B cell (primary cell): Measurements from ENCODE around the gene TMEM219. TPM values are rescaled to one million over a fixed set of nuclear protein-coding genes. Genes with fewer than 3 reads are reported as not detected.
A peak's percentile ranks its signal among the peaks of the same experiment; 100 is the strongest.

ENCODE experiments used
- ATAC-seq: fragments of 200-7000 bp; cut with Tn5 transposase; one replicate; pipeline ENCODE4 v1.10.0; 2021; ENCODE audit warnings: low read depth, mild to moderate bottlenecking, moderate number of reproducible peaks, moderate library complexity
- CTCF ChIA-PET: fragments of 350-600 bp; sonication (Branson Sonifier 250); formaldehyde crosslinking; loops from one replicate; lab custom pipeline; 2021; ENCODE audit warnings: antibody characterized with exemption, inconsistent platforms; lab: Charles Lee
- POLR2A ChIA-PET: fragments of 350-600 bp; sonication (Branson Sonifier 250); formaldehyde crosslinking; loops from one replicate; lab custom pipeline; 2021; ENCODE audit warnings: antibody characterized with exemption; lab: Charles Lee
- DNase-seq: peaks from one replicate; pipeline ENCODE4 v3.0.0; 2013
- H2AFZ ChIP-seq: 2 replicates; pipeline ENCODE4 v1.6.1; 2012; ENCODE audit warnings: mild to moderate bottlenecking, low read depth, low read length; ENCODE audit not compliant: insufficient read depth, poor library complexity, severe bottlenecking
- H3K27ac ChIP-seq, 2 donors: 1 replicate in 1 of 2; 2 replicates in 1 of 2; pipeline ENCODE4 v1.5.1; 2012 to 2013; ENCODE audit warnings: low read length in 2 of 2, mild to moderate bottlenecking in 2 of 2, moderate library complexity in 1 of 2
- H3K27me3 ChIP-seq, 4 experiments: fragments of 200-600 bp in 1 of 4; sonication (generic) in 1 of 4; replicated peaks in 1 of 4; 1 replicate in 2 of 4; 2 replicates in 2 of 4; pipeline versions ENCODE4 v1.6.1 to v1.7.0; 2013 to 2016; ENCODE audit warnings: low read length in 3 of 4, mild to moderate bottlenecking in 2 of 4, mixed read lengths in 1 of 4, moderate library complexity in 1 of 4; ENCODE audit not compliant: insufficient read depth in 4 of 4, control insufficient read depth in 3 of 4; ENCODE audit errors: control extremely low read depth in 1 of 4
- H3K36me3 ChIP-seq, 2 experiments: replicated peaks in 1 of 2; 1 replicate in 1 of 2; 2 replicates in 1 of 2; pipeline versions ENCODE4 v1.6.1 to v1.7.1; 2013; ENCODE audit warnings: low read length in 1 of 2; ENCODE audit not compliant: insufficient read depth in 2 of 2, control insufficient read depth in 1 of 2; ENCODE audit errors: control extremely low read depth in 1 of 2, extremely low read depth in 1 of 2
- H3K4me1 ChIP-seq, 2 donors: fragments of 200-600 bp in 1 of 2; sonication (generic) in 1 of 2; 1 replicate in 1 of 2; 2 replicates in 1 of 2; pipeline versions ENCODE4 v1.5.1 to v1.6.1; 2013 to 2017; ENCODE audit warnings: low read length in 2 of 2; ENCODE audit not compliant: control insufficient read depth in 2 of 2, insufficient read depth in 2 of 2
- H3K4me2 ChIP-seq: replicated peaks from 2 replicates; pipeline ENCODE3; 2012; ENCODE audit warnings: mild to moderate bottlenecking, low read depth, low read length; ENCODE audit not compliant: poor library complexity, severe bottlenecking
- H3K4me3 ChIP-seq, 5 experiments: fragments of 200-600 bp in 1 of 5; sonication (generic) in 1 of 5; 1 replicate in 3 of 5; 2 replicates in 2 of 5; pipeline versions ENCODE4 v1.5.1 to v1.7.0; 2011 to 2016; ENCODE audit warnings: low read length in 4 of 5, mild to moderate bottlenecking in 4 of 5, low read depth in 2 of 5, control low read depth in 1 of 5, moderate library complexity in 1 of 5; ENCODE audit not compliant: insufficient read depth in 1 of 5; ENCODE audit errors: control extremely low read depth in 1 of 5, extremely low read depth in 1 of 5
- H3K79me2 ChIP-seq: fragments of 200-600 bp; sonication (generic); one replicate; pipeline ENCODE4 v1.6.0; 2016; ENCODE audit warnings: low read length; ENCODE audit not compliant: control insufficient read depth, insufficient read depth
- H3K9ac ChIP-seq: fragments of 200-600 bp; sonication (generic); 2 replicates; pipeline ENCODE4 v1.6.1; 2017; ENCODE audit warnings: mild to moderate bottlenecking, low read length, moderate library complexity
- H3K9me3 ChIP-seq, 3 donors: one replicate each; pipeline versions ENCODE4 v1.6.1 to v1.7.1; 2013; ENCODE audit warnings: low read length in 2 of 3; ENCODE audit not compliant: control insufficient read depth in 2 of 3, insufficient read depth in 1 of 3; ENCODE audit errors: control extremely low read depth in 1 of 3
- H4K20me1 ChIP-seq: 2 replicates; pipeline ENCODE4 v1.6.0; 2012; ENCODE audit warnings: mild to moderate bottlenecking, low read length; ENCODE audit not compliant: insufficient read depth, control insufficient read depth, poor library complexity, severe bottlenecking
- H3K27ac Mint-ChIP-seq: one replicate; pipeline ENCODE4 v1.8.0; 2021; ENCODE audit warnings: mixed read lengths
- H3K27me3 Mint-ChIP-seq: one replicate; pipeline ENCODE4 v1.8.0; 2021; ENCODE audit warnings: mixed read lengths
- H3K4me1 Mint-ChIP-seq: one replicate; pipeline ENCODE4 v1.8.0; 2021; ENCODE audit warnings: mixed read lengths
- H3K4me3 Mint-ChIP-seq: one replicate; pipeline ENCODE4 v1.8.0; 2021; ENCODE audit warnings: mixed read lengths
- H3K9me3 Mint-ChIP-seq: one replicate; pipeline ENCODE4 v1.8.0; 2022; ENCODE audit warnings: mixed read lengths; ENCODE audit not compliant: insufficient read depth
- EZH2 ChIP-seq: IDR thresholded peaks from 2 replicates; pipeline ENCODE4 v1.6.1; 2012; ENCODE audit warnings: borderline replicate concordance, low read depth, mild to moderate bottlenecking, moderate library complexity, low read length; ENCODE audit not compliant: insufficient read depth, poor library complexity, severe bottlenecking
- WGBS: methylation state at CpG from one replicate; pipeline ENCODE4 v1.1.5; 2013; ENCODE audit warnings: missing lambda C conversion rate; ENCODE audit not compliant: insufficient coverage; 5-methylcytosine and 5-hydroxymethylcytosine counted together
- intact Hi-C: fragments of 100-400 bp; cut with micrococcal nuclease; formaldehyde crosslinking; loops from one replicate; pipeline ENCODE4 v1.10.0; 2022
- polyA plus RNA-seq: library from polyadenylated mRNA; depleted of rRNA; stranded (reverse); fragments of >200 nt; gene quantifications from 2 replicates; pipeline ENCODE4 v1.2.3, GENCODE V29; 2012
- total RNA-seq, 2 donors: library from RNA; stranded (reverse); fragments of 120-200 nt in 1 of 2; gene quantifications; 1 replicate in 1 of 2; 2 replicates in 1 of 2; pipeline versions ENCODE4 v1.2.3 to v1.2.4, GENCODE V29; 2013 to 2022
- TF ChIP-seq, protein P1 (sequence below): fragments of 200-600 bp; IDR thresholded peaks from one replicate; pipeline ENCODE4 v1.8.0; 2022; ENCODE audit warnings: antibody characterized with exemption, mild to moderate bottlenecking

TMEM219 gene
- total and polyA plus RNA-seq, 2 donors (not counting 1 experiment from before 2014, with no cell fraction given) = 66.6 to 103 TPM

DNA sequence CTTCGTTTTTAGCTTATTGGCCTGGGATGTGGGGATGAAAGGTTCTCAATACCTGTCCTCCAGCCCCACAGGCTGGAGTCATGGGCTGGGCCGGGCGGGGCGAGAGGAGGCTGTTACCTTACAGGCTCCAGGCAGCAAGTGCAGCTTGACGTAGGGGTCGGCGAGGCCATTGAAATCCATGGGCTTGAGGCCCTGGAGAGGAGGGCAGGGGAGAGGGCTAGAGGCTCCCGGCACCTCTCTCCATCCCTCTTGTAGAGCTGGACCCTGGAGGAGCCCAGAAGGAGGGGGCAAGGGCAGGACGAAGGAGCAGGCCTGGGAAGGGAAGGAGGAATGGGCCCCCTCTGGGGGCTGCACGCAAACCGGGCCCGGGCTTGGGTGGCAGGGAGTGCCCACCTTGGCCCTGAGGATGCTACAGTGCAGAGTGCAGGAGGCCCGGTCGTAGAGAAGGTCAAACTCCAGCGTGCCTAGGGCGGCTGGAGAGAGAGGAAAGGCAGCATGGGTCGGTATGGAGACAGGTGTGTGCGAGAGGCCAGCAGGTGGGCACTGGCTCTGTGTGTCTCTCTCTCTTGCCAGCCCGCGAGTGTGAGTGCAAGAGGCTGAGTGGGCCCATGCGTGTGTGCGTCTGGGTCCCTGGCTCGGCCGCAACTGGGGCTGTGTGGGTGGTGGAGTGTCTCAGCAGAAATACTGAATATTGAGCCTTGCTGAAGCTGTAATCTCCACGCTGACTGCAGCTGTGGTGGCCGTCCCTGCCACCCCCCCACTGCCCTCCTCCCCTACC lies 47.4 kb downstream of the TMEM219 start:
- peaks cover 0 to 3% of the 10 kb centered on the region in 2 experiments for H3K36me3 ChIP-seq
- no peak overlapping the region for H3K27ac Mint-ChIP-seq
- H3K4me1 Mint-ChIP-seq = peaks cover 16% of the 10 kb centered on the region
- peaks cover 17% of the 10 kb centered on the region for H3K27me3 Mint-ChIP-seq
- H3K9me3 ChIP-seq = peaks cover 0 to 12% (median 0%) of the 10 kb centered on the region in 3 donors
- H4K20me1 ChIP-seq = no peaks in the 10 kb centered on the region
- H3K9ac ChIP-seq = no peak overlapping the region
- intact Hi-C loops = no loop called here
- no peak overlapping the region for H3K4me2 ChIP-seq
- ATAC-seq (no peak), DNase-seq (no peak)
- H3K4me1 ChIP-seq = peaks cover 25 to 29% of the 10 kb centered on the region in 2 donors
- no peak overlapping the region for H2AFZ ChIP-seq
- H3K9me3 Mint-ChIP-seq = no peaks in the 10 kb centered on the region
- H3K27ac ChIP-seq = no peak overlapping the region
- ChIA-PET CTCF (interaction anchor here (3.2 kb wide), 1 partner anchor 310 kb away, joined by 17 read pairs; no protein-coding TSS in a partner anchor), POLR2A (interaction anchor here (0.5 kb wide), 1 partner anchor 585 kb away, joined by 5 read pairs; no protein-coding TSS in a partner anchor)
- peaks cover 2% of the 10 kb centered on the region for H3K79me2 ChIP-seq
- peak overlapping the region; percentile 32 for H3K4me3 Mint-ChIP-seq
- WGBS = 67% methylated on average over 21 of the region's 26 CpGs
- H3K27me3 ChIP-seq = peaks cover 0 to 29% (median 15%) of the 10 kb centered on the region in 4 experiments
- H3K4me3 ChIP-seq = no peak overlapping the region
- TF ChIP-seq EZH2 = no peak
- TF ChIP-seq, protein P1, sequence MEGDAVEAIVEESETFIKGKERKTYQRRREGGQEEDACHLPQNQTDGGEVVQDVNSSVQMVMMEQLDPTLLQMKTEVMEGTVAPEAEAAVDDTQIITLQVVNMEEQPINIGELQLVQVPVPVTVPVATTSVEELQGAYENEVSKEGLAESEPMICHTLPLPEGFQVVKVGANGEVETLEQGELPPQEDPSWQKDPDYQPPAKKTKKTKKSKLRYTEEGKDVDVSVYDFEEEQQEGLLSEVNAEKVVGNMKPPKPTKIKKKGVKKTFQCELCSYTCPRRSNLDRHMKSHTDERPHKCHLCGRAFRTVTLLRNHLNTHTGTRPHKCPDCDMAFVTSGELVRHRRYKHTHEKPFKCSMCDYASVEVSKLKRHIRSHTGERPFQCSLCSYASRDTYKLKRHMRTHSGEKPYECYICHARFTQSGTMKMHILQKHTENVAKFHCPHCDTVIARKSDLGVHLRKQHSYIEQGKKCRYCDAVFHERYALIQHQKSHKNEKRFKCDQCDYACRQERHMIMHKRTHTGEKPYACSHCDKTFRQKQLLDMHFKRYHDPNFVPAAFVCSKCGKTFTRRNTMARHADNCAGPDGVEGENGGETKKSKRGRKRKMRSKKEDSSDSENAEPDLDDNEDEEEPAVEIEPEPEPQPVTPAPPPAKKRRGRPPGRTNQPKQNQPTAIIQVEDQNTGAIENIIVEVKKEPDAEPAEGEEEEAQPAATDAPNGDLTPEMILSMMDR = no peak
